AG09319 (cell line): ENCODE measurements around the gene OR4D6.

ENCODE experiments used
- DNase-seq: peaks from one replicate; pipeline ENCODE4 v3.0.0-alpha.2; 2010; ENCODE audit warnings: low read depth; ENCODE audit errors: extremely low read depth
- TF ChIP-seq, protein P1 (sequence below): IDR thresholded peaks from 2 replicates; pipeline ENCODE4 v1.5.1; 2011; ENCODE audit warnings: low read depth, mild to moderate bottlenecking, inconsistent platforms, low read length, moderate library complexity

Gene OR4D6

DNA sequence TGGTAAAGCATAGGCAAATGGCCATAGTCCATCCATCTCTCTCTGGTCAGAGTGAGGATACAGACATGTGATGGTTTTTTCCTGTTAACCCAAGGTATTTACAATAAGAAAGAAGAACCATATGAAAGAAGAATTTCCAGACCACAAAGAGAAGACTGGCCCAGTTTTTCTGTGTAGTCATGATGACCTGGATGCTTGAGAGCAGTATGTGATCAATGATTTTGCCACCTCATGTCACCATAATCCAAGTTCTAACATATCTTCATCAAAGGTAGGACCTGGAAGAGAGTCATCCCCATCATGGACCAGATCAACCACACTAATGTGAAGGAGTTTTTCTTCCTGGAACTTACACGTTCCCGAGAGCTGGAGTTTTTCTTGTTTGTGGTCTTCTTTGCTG, at the start of gene OR4D6:
Gene OR4D6 (plus strand): TSS at position 301 of the 400 bp plus-strand sequence. CDS start 0 bp downstream, at position 301.
- TF ChIP-seq, protein P1, sequence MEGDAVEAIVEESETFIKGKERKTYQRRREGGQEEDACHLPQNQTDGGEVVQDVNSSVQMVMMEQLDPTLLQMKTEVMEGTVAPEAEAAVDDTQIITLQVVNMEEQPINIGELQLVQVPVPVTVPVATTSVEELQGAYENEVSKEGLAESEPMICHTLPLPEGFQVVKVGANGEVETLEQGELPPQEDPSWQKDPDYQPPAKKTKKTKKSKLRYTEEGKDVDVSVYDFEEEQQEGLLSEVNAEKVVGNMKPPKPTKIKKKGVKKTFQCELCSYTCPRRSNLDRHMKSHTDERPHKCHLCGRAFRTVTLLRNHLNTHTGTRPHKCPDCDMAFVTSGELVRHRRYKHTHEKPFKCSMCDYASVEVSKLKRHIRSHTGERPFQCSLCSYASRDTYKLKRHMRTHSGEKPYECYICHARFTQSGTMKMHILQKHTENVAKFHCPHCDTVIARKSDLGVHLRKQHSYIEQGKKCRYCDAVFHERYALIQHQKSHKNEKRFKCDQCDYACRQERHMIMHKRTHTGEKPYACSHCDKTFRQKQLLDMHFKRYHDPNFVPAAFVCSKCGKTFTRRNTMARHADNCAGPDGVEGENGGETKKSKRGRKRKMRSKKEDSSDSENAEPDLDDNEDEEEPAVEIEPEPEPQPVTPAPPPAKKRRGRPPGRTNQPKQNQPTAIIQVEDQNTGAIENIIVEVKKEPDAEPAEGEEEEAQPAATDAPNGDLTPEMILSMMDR = no peak
- no peak for DNase-seq

DNA sequence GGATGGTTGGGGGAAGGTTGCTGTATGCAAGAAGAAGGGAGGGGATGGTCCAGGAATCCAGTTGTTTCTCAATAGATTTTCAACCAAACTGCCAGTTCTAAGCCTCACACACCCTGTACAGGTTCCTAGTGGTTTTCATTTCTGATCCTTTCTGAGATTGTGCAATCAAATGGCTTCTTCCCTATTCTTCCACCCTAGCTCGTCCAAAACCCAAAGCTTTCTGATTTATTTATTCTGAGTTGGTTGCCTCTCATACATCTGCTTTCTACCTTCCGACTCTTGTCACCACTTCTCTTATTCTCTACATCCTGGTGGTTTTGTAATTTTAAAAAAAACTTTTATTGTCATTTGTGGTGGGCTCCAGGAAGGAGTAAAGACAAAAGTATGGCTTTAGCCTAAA, 43.1 kb upstream of the OR4D6 start:
- DNase-seq = no peak
- TF ChIP-seq, protein P1 = no peak

DNA sequence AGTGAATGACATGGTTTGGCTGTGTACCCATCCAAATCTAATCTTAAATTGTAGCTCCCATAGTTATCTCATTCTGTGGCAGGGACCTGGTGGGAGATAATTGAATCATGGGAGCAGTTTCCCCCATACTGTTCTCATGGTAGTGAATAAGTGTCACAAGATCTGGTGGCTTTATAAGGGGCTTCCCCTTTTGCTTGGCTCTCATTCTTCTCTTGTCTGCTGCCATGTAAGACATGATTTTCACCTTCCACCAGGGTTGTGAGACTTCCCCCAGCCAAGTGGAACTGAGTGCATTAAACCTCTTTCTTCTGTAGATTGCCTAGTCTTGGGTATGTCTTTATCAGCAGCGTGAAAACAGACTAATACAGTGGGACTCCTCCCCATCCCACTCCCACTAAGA, 41.6 kb upstream of the OR4D6 start:
- DNase-seq = no peak
- TF ChIP-seq, protein P1 = no peak

DNA sequence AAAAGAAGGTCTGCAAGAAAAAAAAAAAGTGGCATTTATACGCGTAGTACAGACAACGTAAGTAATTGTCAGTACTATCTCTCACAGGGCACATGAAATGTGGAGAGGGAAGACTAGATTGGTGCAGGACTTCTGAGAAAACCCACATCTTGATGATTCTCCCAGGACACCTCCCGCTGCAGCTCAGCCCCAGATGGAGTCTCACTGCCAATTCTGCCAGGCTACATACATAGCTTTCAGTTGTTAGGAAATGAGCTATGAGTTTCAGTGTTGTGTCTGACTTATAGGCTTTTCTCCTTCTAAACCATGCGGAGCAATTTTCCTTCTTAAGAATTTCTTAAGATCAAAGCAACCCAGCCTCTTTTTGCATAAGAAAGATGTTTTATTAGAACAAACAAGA, 40.1 kb upstream of the OR4D6 start:
- DNase-seq = no peak
- TF ChIP-seq, protein P1 = no peak

DNA sequence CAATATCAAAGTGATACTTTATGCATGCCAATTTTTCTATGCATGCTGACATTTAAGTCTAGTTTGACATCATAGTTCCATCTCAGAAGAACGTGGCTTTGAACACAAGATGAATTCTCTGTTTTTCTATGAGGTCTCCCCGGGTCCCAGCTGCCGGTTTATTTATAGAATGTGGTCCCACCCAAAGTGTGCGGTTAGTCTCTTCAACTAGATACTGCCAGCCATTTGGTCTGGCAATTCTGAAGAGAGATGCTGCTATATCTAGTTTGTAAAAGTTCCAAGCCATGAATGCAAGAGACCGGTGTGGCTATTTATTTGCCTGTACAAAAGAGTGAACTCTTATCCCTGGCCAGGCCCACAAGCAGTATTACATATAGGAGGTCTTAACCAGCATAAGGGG, 39.7 kb upstream of the OR4D6 start:
- DNase-seq = no peak
- TF ChIP-seq, protein P1 = no peak

DNA sequence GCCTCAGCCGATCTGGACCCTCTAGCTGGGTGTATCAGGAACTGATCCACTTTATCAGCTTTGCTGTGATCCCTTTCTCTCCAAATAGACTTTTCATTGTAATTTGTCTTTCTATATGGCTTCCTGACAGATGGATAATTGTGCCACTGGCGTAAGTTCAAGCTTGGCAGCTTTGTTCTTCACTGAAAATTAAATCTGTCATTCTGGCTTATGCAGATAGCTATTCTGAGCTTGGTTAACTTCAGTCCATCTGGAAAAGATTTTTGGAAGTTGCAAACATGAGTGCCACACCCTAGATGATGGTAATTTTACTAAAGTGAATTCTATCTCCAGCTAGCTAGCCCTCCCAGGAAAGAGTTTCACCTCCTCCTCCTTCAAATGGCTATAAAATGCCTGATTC, 38.6 kb upstream of the OR4D6 start:
- DNase-seq = no peak
- TF ChIP-seq, protein P1 = no peak

DNA sequence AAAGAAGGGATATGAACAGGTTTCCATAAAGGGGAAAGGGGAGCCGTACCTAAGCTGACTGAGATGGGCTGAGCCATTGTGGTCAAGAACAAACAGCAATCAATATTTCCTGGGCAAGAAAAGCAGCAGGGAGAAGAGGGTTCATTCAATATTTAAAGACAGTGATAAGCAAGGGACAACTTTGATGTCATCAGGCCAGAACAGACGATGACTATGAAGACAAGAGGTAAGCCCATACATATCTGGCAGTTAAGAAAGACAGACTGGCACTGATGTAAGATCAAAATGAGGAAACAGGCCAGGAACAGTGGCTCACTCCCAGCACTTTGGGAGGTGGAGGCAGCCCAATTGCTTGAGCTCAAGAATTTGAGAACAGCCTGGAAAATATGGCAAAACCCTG, 32.9 kb upstream of the OR4D6 start:
- no peak for DNase-seq
- TF ChIP-seq, protein P1 = no peak
